Cerebellar nuclear complex (tissue), 1 donor: Measurements from ENCODE around the gene UTF1.
"Not testable (repeated sequence)": the region's sequence is repeated elsewhere in the genome, so short reads cannot be mapped to it uniquely, and the experiment has no call there.

Source experiments
- DNase-seq, 2 experiments: peaks; one replicate each; lab custom pipeline; 2025; lab: John Stamatoyannopoulos, UW

The UTF1 gene

GRCh38 chr10:133265052-133265451 lies 35.0 kb downstream of the UTF1 start:
- DNase-seq = not testable (repeated sequence)

- no peak for DNase-seq
Measured at GRCh38 chr10:133266056-133266795, 36.2 kb downstream of the UTF1 start.

GRCh38 chr10:133267293-133267692 lies 37.3 kb downstream of the UTF1 start:
- DNase-seq = no peak

- no peak for DNase-seq
Measured at GRCh38 chr10:133267829-133268228, 37.8 kb downstream of the UTF1 start.

GRCh38 chr10:133268532-133268931 lies 38.5 kb downstream of the UTF1 start:
- DNase-seq = no peak

GRCh38 chr10:133269367-133269766 lies 39.4 kb downstream of the UTF1 start:
- DNase-seq = no peak

- DNase-seq = no peak
Measured at GRCh38 chr10:133270204-133270603, 40.2 kb downstream of the UTF1 start.

- DNase-seq = no peak
Measured at GRCh38 chr10:133270773-133271297, 40.8 kb downstream of the UTF1 start.

GRCh38 chr10:133271521-133272300 lies 41.7 kb downstream of the UTF1 start:
- DNase-seq = no peak

- DNase-seq = no peak
Measured at GRCh38 chr10:133272301-133272963, 42.4 kb downstream of the UTF1 start.

- no peak for DNase-seq
Measured at GRCh38 chr10:133272964-133273420, 43.0 kb downstream of the UTF1 start.

GRCh38 chr10:133273534-133274143 lies 43.6 kb downstream of the UTF1 start:
- no peak for DNase-seq

GRCh38 chr10:133274751-133275683 lies 45.0 kb downstream of the UTF1 start:
- DNase-seq = no peak

GRCh38 chr10:133275684-133276092 lies 45.7 kb downstream of the UTF1 start:
- DNase-seq = no peak

- no peak for DNase-seq
Measured at GRCh38 chr10:133276100-133276434, 46.0 kb downstream of the UTF1 start.

GRCh38 chr10:133276435-133277201 lies 46.6 kb downstream of the UTF1 start, which contains the start of gene ADAM8:
TSS of gene ADAM8 (minus strand) at chr10:133276868. CDS start at chr10:133276817, 51 bp downstream.
- DNase-seq = no peak

GRCh38 chr10:133277277-133277992 lies 47.4 kb downstream of the UTF1 start:
- DNase-seq = no peak

GRCh38 chr10:133277993-133278576 lies 48.1 kb downstream of the UTF1 start:
- no peak for DNase-seq
